ENCODE results near the gene WTAP. TPM values are rescaled to one million over a fixed set of nuclear protein-coding genes. Genes with fewer than 3 reads are reported as not detected.

WTAP gene
- 91.4 and 111 TPM in 2 replicates for total RNA-seq (2014; rRNA removed; shearing (Covaris generic))

GRCh38 chr6:159726918-159727716 lies at the start of gene WTAP:
Gene WTAP, plus strand, starts transcription at chr6:159727506. Its CDS starts 8,760 bp downstream, at chr6:159736266.
- Histone ChIP-seq H3K27me3 (replicated peaks) (no peaks in the 10 kb centered on the region), H3K36me3 (peaks cover 50% of the 10 kb centered on the region), H3K4me1 (replicated peaks) (peaks cover 19% of the 10 kb centered on the region), H3K4me3 (peak within 1 kb of the TSS; percentile 100), H3K9me3 (replicated peaks) (peaks cover 5% of the 10 kb centered on the region), H3K27ac (peak within 1 kb of the TSS; percentile 96)
- DNase-seq (ENCODE audit: low read depth in 1 of 2, low spot score in 2 of 2): peak; percentile 94 to 96

- DNase-seq (ENCODE audit: low read depth in 1 of 2, low spot score in 2 of 2): no peak
- Histone ChIP-seq H3K4me3 (no peak overlapping the region), H3K4me1 (replicated peaks) (peaks cover 35% of the 10 kb centered on the region), H3K27me3 (replicated peaks) (no peaks in the 10 kb centered on the region), H3K36me3 (peaks cover 14% of the 10 kb centered on the region), H3K27ac (no peak overlapping the region), H3K9me3 (replicated peaks) (no peaks in the 10 kb centered on the region)
Observed at GRCh38 chr6:159677506-159678165, 49.7 kb upstream of the WTAP start.

GRCh38 chr6:159678574-159678973 lies 48.7 kb upstream of the WTAP start:
- Histone ChIP-seq H3K4me1 (replicated peaks) (peaks cover 40% of the 10 kb centered on the region), H3K4me3 (no peak overlapping the region), H3K27me3 (replicated peaks) (no peaks in the 10 kb centered on the region), H3K27ac (no peak overlapping the region), H3K9me3 (replicated peaks) (no peaks in the 10 kb centered on the region), H3K36me3 (peaks cover 23% of the 10 kb centered on the region)
- DNase-seq (ENCODE audit: low read depth in 1 of 2, low spot score in 2 of 2): no peak

- Histone ChIP-seq H3K27ac (peak overlapping the region; percentile 57), H3K4me1 (replicated peaks) (peaks cover 40% of the 10 kb centered on the region), H3K36me3 (peaks cover 28% of the 10 kb centered on the region), H3K9me3 (replicated peaks) (no peaks in the 10 kb centered on the region), H3K27me3 (replicated peaks) (no peaks in the 10 kb centered on the region), H3K4me3 (no peak overlapping the region)
- peak; percentile 64 to 72 for DNase-seq (ENCODE audit: low read depth in 1 of 2, low spot score in 2 of 2)
Observed at GRCh38 chr6:159679091-159680077, 47.9 kb upstream of the WTAP start.

- no peak for DNase-seq (ENCODE audit: low read depth in 1 of 2, low spot score in 2 of 2)
- peaks cover 40% of the 10 kb centered on the region for H3K4me1 ChIP-seq (replicated peaks)
- H3K9me3 ChIP-seq (replicated peaks): no peaks in the 10 kb centered on the region
- H3K4me3 ChIP-seq: no peak overlapping the region
- peaks cover 28% of the 10 kb centered on the region for H3K36me3 ChIP-seq
- H3K27me3 ChIP-seq (replicated peaks): no peaks in the 10 kb centered on the region
- H3K27ac ChIP-seq: peak overlapping the region; percentile 57
Observed at GRCh38 chr6:159680104-159680503, 47.2 kb upstream of the WTAP start.

GRCh38 chr6:159681191-159681880 lies 46.0 kb upstream of the WTAP start:
- no peak overlapping the region for H3K4me3 ChIP-seq
- no peak for DNase-seq (ENCODE audit: low read depth in 1 of 2, low spot score in 2 of 2)
- H3K27me3 ChIP-seq (replicated peaks): no peaks in the 10 kb centered on the region
- peaks cover 36% of the 10 kb centered on the region for H3K36me3 ChIP-seq
- peak overlapping the region; percentile 52; the same call in 1 of the 2 replicates for H3K27ac ChIP-seq
- no peaks in the 10 kb centered on the region for H3K9me3 ChIP-seq (replicated peaks)
- peaks cover 40% of the 10 kb centered on the region for H3K4me1 ChIP-seq (replicated peaks)

- Histone ChIP-seq H3K4me1 (replicated peaks) (peaks cover 40% of the 10 kb centered on the region), H3K27ac (peak overlapping the region; percentile 52), H3K36me3 (peaks cover 44% of the 10 kb centered on the region), H3K9me3 (replicated peaks) (no peaks in the 10 kb centered on the region), H3K4me3 (no peak overlapping the region), H3K27me3 (replicated peaks) (no peaks in the 10 kb centered on the region)
- DNase-seq (ENCODE audit: low read depth in 1 of 2, low spot score in 2 of 2): peak in 1 of 2 experiments; percentile 54
Observed at GRCh38 chr6:159682295-159682694, 45.0 kb upstream of the WTAP start.

GRCh38 chr6:159682810-159683209 lies 44.5 kb upstream of the WTAP start:
- Histone ChIP-seq H3K4me1 (replicated peaks) (peaks cover 40% of the 10 kb centered on the region), H3K36me3 (peaks cover 49% of the 10 kb centered on the region)
- no peak for DNase-seq (ENCODE audit: low read depth in 1 of 2, low spot score in 2 of 2)

GRCh38 chr6:159684013-159684304 lies 43.3 kb upstream of the WTAP start:
- H3K27me3 ChIP-seq (replicated peaks): no peaks in the 10 kb centered on the region
- H3K4me1 ChIP-seq (replicated peaks): peaks cover 36% of the 10 kb centered on the region
- no peak for DNase-seq (ENCODE audit: low read depth in 1 of 2, low spot score in 2 of 2)
- no peak overlapping the region for H3K27ac ChIP-seq
- no peak overlapping the region for H3K4me3 ChIP-seq
- no peaks in the 10 kb centered on the region for H3K9me3 ChIP-seq (replicated peaks)
- H3K36me3 ChIP-seq: peaks cover 48% of the 10 kb centered on the region

More at GRCh38 chr6:159682810-159683209, 44.5 kb upstream of the WTAP start:
- Histone ChIP-seq H3K4me3 (no peak overlapping the region), H3K27ac (peak overlapping the region; percentile 52), H3K9me3 (replicated peaks) (no peaks in the 10 kb centered on the region), H3K27me3 (replicated peaks) (no peaks in the 10 kb centered on the region)

- Histone ChIP-seq H3K27ac (no peak overlapping the region), H3K9me3 (replicated peaks) (no peaks in the 10 kb centered on the region), H3K4me3 (no peak overlapping the region), H3K27me3 (replicated peaks) (no peaks in the 10 kb centered on the region), H3K36me3 (peaks cover 58% of the 10 kb centered on the region), H3K4me1 (replicated peaks) (peaks cover 20% of the 10 kb centered on the region)
- no peak for DNase-seq (ENCODE audit: low read depth in 1 of 2, low spot score in 2 of 2)
Observed at GRCh38 chr6:159686040-159686439, 41.3 kb upstream of the WTAP start.

- no peaks in the 10 kb centered on the region for H3K9me3 ChIP-seq (replicated peaks)
- no peak overlapping the region for H3K4me3 ChIP-seq
- H3K36me3 ChIP-seq: peaks cover 51% of the 10 kb centered on the region
- peaks cover 23% of the 10 kb centered on the region for H3K4me1 ChIP-seq (replicated peaks)
- H3K27ac ChIP-seq: no peak overlapping the region
- no peaks in the 10 kb centered on the region for H3K27me3 ChIP-seq (replicated peaks)
- no peak for DNase-seq (ENCODE audit: low read depth in 1 of 2, low spot score in 2 of 2)
Observed at GRCh38 chr6:159686703-159687102, 40.6 kb upstream of the WTAP start.

GRCh38 chr6:159687341-159687740 lies 40.0 kb upstream of the WTAP start:
- DNase-seq (ENCODE audit: low read depth in 1 of 2, low spot score in 2 of 2): no peak
- H3K9me3 ChIP-seq (replicated peaks): no peaks in the 10 kb centered on the region
- no peak overlapping the region for H3K4me3 ChIP-seq
- H3K36me3 ChIP-seq: peaks cover 49% of the 10 kb centered on the region
- no peaks in the 10 kb centered on the region for H3K27me3 ChIP-seq (replicated peaks)
- no peak overlapping the region for H3K27ac ChIP-seq
- H3K4me1 ChIP-seq (replicated peaks): peaks cover 23% of the 10 kb centered on the region

- no peak overlapping the region for H3K4me3 ChIP-seq
- peaks cover 50% of the 10 kb centered on the region for H3K36me3 ChIP-seq
- DNase-seq (ENCODE audit: low read depth in 1 of 2, low spot score in 2 of 2): no peak
- H3K4me1 ChIP-seq (replicated peaks): peaks cover 17% of the 10 kb centered on the region
- no peaks in the 10 kb centered on the region for H3K27me3 ChIP-seq (replicated peaks)
- H3K9me3 ChIP-seq (replicated peaks): no peaks in the 10 kb centered on the region
- H3K27ac ChIP-seq: no peak overlapping the region
Observed at GRCh38 chr6:159688266-159688905, 38.9 kb upstream of the WTAP start.
